Activated CD4-positive, CD25-positive, alpha-beta regulatory T cell treated with anti-CD3 and anti-CD28 coated beads, Interleukin-2, amount 50 U/mL, for 24 hours (primary cell): Measurements from ENCODE around the gene ISG20L2.

Source experiments
- ATAC-seq, 2 donors: fragments of 150-1000 bp; cut with Tn5 transposase; one replicate each; pipeline ENCODE4 v1.10.0; 2021; ENCODE audit warnings: mild to moderate bottlenecking in 1 of 2, moderate library complexity in 1 of 2

The ISG20L2 gene

DNA sequence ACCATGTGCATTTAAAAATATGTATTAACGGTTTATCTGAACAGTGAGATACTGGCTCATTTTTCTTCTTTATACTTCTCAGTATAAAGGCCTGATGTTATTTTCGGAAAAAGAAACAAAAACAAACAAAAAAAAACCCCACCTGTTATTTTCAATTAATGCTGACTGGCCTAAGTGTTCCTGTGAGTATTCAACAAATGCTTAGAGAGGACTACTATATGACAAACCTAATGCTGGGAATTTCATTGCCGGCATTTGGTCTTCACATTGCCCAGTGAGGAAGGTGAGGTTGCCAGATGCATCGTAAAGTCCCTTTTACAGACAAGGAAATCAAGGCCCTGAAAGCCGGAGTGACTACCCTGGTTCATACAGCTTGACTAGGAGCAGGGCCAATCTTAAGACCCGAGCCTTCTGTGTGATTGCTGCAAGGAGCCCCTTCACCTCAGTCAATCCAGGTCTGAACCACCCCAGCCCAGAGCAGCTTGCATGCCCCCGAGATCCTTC, 11.7 kb upstream of the ISG20L2 start:
- ATAC-seq: no peak

- ATAC-seq: no peak
Measured at GRCh38 chr1:156738916-156739315, 10.3 kb upstream of the ISG20L2 start.

- ATAC-seq: no peak
Measured at GRCh38 chr1:156738407-156738806, 9.8 kb upstream of the ISG20L2 start.

DNA sequence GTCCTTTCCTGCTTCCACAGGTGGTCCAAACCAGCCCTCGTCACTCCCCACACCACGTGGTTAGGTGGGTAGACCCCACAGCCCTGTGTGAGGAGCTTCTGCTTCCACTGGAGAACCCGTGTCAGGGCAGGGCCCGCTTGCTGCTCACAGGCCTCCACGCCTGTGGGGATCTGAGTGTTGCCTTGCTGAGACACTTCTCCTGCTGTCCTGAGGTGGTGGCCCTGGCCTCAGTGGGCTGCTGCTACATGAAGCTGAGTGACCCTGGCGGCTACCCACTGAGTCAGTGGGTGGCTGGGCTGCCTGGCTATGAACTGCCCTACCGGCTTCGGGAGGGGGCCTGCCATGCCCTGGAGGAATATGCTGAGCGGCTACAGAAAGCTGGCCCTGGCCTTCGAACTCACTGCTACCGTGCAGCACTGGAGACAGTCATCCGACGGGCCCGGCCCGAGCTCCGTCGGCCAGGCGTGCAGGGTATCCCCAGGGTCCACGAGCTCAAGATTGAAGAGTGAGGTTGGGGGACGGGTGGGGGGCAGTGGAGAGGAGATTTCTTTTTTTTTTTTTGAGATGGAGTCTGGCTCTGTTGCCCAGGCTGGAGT, 5.5 kb upstream of the ISG20L2 start:
- no peak for ATAC-seq

GRCh38 chr1:156727926-156728598, 504 bp downstream of the ISG20L2 start, which contains the start of gene METTL25B:
TSS of gene METTL25B (plus strand) at chr1:156728469. CDS start at chr1:156729105, 636 bp downstream.
- ATAC-seq: peak; percentile 72 to 73

DNA sequence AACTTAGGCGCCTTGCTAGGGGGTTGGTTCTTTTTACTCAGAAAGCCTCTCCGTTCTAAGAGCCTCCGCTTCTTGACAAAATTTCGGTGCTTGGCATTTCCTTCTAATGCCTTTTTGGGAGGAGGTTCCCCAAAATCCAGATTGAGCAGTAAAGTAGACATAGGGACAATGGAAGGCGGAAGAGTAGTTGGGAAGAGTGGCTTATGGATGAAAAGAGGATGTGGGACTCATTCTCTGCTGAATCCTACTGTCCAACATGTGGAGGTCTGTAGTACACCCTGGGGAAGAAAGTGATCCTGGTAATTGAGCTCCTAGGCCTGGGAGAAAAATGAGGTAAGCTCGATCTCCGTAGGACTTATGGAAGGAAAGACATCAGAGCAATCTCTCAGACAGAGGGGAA, 1.1 kb downstream of the ISG20L2 start:
- ATAC-seq: no peak

GRCh38 chr1:156726549-156727226, 1.9 kb downstream of the ISG20L2 start:
- ATAC-seq: no peak

GRCh38 chr1:156725683-156726280, 2.8 kb downstream of the ISG20L2 start:
- ATAC-seq: peak; percentile 19 to 22

DNA sequence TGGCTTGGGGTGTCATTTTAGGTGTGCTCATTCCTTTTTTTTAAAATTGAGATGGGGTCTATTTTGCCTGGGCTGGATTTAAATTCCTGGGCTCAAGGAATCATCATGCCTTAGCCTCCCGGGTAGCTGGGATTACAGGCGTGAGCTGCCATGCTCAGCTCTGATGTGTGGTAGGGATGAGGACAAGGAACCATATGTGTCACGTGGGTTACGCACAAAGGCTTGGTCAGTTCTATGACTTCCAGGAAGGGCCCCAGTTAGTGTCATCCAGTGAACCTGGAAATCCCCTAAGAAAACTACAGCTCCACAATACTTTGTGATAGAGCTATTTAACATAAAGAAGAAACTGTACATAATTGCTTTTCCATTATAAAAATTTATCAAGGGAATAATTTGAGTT, 7.0 kb downstream of the ISG20L2 start:
- peak; percentile 57 to 58 for ATAC-seq

DNA sequence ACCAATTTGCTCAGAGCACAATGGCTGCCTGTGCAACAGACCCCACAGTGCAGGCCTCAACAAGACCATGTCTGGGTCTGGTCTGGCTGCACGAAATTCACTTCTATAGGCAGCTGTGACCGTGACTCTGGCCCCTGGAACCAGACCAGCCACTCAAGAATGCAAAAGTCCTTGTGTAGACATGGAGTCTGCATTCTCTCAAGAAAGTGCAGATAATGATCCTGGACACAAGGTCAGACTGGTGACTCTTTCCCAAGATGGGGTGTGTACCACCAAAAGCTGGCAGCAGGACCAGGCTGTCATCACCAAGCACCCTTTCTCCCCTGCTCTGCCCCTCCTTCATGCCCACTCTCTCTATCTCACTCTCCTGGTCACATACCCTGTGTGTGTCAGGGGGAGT, 7.4 kb downstream of the ISG20L2 start:
- ATAC-seq: no peak

DNA sequence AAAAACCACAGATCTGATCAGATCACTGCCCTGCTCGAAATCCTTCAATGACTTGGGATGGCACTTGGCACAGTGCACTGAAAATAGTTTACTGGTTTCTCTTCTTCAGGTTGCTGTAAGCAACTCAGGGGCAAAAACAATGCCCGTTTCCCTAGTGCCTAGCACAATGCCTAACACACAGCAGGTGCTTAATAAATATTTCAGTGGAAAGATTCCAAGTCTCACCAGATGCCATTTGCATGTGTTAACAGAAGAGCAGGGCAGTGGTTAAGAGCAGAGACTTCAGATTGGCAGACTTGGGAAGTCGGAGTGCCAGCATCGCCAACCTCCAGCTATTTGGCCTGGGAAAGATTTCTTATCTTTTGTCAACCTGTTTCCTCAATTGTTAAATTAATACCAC, 11.2 kb downstream of the ISG20L2 start:
- ATAC-seq: no peak

DNA sequence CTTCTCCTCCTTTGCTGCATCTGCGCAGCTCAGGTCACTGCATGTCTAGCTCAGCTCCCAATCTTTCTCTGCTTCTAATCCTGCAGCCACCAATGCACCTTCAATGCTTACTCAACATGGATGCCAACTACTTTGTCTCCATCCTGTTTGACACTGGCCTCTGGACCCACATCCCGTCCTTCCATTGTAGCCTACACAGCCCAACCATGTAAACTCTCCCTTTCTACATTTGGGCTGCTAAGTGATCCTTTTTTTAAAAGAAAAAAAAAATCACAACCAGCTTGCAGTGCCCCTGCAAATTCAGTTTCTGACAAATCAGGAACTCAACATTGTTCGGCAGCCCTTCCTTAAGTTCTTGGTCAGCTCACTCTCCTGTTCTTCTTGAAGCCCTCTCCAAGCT, 13.7 kb downstream of the ISG20L2 start:
- ATAC-seq: no peak

GRCh38 chr1:156712626-156713025, 15.9 kb downstream of the ISG20L2 start:
- no peak for ATAC-seq

GRCh38 chr1:156711011-156711817, 17.4 kb downstream of the ISG20L2 start:
- no peak for ATAC-seq

- no peak for ATAC-seq
Measured at GRCh38 chr1:156709757-156710489, 18.6 kb downstream of the ISG20L2 start.

DNA sequence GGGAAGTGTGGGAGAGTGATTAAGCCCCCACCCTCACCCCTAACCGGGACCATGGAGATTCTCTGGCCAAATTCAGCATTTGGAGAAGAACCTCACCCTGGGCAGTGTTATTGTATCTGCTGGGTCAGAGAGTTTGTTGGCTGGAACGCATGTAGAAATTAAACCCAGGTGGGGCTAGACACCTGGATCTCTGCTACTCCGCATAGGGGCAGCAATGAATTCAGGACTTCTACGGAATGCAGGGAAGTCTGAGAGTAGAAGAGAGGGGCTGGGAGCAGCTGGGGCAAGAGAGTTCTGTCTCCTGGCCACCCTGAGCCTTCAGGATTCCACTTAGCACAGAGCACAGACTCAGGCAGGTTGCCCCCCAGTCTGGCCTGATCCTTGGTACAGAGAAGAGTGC, 19.5 kb downstream of the ISG20L2 start:
- ATAC-seq: no peak

DNA sequence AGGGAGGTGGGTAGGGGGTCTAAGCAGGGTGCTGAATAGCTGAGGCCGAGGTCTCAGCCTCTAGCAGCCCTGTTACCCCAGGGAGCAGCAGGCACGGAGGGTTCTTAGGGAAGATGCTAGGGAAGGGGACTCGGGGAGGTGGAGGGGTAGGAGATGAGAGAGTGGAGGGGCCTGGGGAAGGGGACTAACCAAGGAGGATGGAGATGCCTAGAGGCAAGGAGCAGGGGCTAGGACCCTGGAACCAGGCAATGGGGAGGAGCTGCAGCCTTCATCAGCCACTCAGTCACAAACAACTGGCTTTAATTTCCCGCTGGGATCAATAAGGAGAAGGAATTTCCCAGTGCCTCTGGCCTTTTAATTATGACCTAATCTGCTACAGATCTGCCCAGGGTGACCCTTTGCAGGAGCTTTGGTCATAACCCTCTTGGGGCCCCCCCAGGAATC, 20.3 kb downstream of the ISG20L2 start:
- no peak for ATAC-seq

DNA sequence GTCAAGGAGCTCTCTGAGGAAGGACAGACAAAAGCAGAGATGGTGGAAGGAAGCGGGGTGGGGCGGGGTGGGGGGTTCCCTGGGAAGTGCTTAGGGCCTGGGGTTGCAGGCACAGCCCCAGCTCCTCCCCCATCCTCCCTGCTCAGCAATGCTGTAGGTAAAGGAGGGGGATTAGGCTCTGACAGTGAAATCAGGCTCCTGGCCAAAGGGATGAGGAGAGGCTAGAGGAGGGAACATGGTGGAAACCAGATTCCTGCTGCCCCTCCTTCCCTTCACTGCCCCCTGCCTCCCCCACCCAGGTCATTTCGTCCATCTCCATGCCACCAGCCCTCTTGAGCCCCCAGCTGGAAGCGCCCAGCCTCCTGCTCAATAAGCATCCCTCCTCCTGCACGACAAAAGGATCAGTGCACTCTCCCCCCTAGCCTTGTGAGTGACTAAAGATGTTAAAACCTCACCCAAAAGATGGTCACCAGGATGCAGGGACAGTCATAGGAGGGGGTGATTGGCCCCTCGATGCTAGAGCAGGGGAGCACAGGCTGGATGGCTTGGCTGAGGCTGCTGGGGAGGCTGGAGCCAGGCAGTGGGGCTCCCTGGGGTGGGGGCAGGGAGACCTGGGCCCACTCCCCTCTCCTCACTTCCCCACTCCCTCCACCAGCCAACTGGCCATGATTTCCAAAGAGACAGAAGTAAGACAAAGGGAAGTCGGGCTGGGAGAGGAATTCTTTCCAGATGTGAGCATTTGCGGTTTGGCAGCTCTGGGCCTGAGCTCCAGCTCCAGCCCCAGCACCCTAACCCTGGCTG, 20.9 kb downstream of the ISG20L2 start:
- ATAC-seq: no peak

- no peak for ATAC-seq
Measured at GRCh38 chr1:156706657-156707416, 21.7 kb downstream of the ISG20L2 start.
